GM18511 (cell line): ENCODE data around the gene PGM2.
A peak's percentile ranks its signal among the peaks of the same experiment; 100 is the strongest.
"Not testable (repeated sequence)": the region's sequence is repeated elsewhere in the genome, so short reads cannot be mapped to it uniquely, and the experiment has no call there.

ENCODE experiments used
- ATAC-seq: cut with Tn5 transposase; IDR thresholded peaks from one replicate; pipeline ENCODE4 v1.9.1; 2021; ENCODE audit warnings: mild to moderate bottlenecking, moderate library complexity; ENCODE audit not compliant: unreplicated experiment

PGM2 gene

DNA sequence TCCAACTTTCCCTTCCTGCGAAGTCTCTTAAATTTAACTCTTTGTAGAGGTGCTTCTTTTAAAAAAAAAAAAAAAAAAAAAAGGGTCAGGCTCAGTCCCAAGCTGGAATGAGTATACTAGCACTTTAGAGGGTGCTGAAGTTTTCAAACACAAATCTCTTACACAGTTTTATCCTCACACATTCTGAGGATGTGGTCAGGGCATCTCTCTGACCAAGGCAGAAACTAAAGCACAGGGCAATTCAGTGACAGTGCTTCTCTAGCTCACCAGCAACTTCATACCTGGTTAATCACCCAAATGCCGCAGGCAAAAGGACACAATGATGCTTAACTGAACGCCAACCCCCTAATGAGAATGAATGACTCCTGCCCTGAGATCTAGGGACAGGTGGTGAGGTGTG, 9.8 kb upstream of the PGM2 start:
- ATAC-seq: no peak

DNA sequence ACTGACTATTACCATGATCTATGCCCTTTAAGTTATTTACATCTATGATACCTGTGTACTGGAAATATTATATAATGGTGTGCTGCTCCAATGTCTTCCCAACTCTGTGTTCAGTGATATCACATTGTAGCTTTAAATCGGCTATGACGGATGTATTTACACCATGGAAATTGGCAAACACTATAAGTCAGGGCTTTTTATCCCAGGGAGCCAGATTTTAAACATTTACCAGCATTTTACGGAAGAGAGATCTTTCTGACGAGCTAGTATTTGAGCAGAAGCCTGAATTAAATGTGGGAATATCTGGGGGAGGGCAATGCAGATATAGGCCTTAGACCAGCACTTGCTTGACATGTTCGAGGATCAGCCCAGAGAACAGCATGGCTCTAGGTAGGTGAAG, 7.7 kb upstream of the PGM2 start:
- no peak for ATAC-seq

DNA sequence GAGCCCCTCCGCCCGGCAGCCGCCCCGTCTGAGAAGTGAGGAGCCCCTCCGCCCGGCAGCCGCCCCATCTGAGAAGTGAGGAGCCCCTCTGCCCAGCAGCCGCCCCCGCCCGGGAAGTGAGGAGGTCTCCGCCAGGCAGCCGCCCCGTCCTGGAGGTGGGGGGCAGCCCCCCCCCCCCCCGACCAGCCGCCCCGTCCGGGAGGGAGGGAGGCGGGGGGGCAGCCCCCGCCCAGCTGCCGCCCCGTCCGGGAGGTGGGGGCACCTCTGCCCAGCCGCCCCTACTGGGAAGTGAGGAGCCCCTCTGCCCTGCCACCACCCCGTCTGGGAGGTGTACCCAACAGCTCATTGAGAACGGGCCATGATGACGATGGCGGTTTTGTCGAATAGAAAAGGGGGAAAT, 6.0 kb upstream of the PGM2 start:
- not testable (repeated sequence) for ATAC-seq

DNA sequence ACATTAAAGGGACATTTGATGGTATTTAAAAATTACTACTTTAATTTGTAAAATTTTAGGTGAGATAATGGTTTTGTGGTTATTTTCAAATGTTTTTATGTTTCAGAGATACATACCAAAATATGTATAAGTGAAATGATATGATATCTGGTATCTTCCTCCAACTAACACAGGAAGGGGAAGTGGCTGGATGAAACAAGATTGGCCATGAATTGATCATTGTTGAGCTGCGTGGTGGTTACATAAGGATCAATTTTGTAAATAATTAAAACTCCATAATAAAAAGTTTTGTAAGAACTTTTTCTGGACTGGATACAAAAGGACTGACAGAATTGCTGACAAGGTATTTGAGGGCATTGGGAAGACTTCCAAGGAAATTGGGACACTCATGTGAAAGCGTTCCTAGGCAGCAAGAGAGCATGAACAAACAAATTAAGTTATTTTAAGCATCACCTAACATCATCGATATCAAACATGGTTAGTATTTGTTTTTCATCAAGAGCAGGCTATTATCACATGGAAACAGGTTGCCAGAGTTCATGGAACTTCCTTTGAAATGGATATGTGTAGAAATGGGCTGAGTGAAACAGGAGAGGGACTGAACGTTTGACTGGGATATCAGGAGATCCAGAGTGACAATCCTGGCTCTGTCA, 4.4 kb upstream of the PGM2 start:
- no peak for ATAC-seq

DNA sequence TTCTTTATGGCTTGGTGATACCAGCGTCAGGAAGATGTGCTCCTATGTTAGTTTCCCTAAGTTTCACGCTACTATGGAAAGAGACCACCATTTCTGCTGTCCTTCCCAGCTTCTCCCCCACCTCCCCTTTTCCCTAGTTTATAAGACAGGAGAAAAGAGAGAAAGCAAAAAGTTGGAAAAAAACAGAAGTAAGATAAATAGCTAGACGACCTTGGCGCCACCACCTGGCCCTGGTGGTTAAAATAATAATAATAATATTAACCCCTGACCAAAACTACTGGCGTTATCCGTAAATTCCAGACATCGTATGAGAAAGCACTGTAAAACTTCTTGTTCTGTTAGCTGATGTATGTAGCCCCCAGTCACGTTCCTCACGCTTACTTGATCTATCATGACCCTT, 985 bp upstream of the PGM2 start:
- not testable (repeated sequence) for ATAC-seq

DNA sequence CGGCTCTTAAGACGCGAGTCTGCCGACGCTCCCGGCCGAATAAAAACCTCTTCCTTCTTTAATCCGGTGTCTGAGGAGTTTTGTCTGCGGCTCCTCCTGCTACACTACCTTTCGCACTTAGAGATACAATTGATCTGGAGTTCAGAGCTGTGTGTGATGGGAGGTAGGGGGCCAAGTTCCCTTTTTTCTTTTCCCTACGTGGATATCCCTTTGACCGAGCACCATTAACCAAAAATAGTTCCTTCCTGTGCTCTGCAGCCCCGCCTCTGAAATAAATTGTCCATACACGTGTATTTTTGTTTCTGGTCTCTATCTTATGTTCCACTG, 555 bp upstream of the PGM2 start:
- ATAC-seq: peak; percentile 19

DNA sequence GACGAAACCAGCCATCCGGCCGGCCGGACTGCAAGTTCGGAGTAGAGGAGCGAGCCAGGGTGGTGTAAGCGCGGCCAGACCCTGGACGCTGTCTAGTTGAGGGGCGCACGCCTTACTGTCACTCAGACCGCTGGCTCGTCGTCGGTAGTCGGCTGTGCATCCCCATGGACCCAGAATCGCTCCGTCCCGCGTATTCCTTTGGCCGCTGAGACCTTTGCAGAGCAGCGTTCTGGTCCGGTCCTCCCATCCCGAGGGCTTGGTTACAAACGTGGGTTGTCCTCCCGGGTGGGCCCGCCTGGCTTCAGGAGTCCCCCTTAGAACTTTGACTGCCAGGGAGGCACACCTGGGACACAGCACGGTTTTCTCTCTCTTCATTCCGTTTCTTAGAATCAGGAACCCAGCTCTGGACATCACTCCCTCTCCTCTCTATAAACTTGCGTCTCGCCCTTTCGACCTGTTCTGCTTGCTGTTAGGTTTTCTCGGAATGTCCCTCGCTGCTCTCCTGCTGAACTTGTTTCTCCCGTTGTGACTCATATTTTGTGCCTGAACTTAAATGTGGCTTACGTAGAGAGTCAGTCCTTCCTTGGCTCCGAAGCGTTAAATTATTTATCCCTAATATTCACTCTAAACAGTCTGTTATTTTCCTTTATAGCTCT, 672 bp downstream of the PGM2 start:
- ATAC-seq: peak; percentile 59

DNA sequence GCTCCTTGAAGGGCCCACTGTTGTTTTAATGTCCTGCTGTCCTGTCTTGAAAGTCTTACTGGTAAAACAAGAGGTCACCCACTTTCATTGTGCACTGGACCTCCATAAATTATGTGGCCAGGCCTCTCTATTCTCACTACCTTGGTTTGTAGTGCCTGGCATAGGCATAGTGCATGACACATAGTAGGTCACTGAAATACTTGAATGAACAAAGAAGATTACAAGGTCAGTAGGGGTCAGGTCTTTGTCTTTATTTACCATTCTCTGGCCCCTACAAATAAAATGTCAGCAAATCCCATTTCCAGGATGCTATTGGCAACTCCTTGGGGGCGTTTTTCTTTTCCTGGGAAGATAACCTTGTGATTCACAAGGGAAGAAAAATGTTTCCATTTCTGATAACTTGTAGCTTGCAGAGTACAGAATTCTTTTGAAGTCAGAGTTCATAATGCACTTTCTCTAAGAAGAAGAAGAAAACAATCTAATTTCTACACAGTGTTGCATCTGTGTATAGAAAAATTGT, 1.4 kb downstream of the PGM2 start:
- no peak for ATAC-seq

DNA sequence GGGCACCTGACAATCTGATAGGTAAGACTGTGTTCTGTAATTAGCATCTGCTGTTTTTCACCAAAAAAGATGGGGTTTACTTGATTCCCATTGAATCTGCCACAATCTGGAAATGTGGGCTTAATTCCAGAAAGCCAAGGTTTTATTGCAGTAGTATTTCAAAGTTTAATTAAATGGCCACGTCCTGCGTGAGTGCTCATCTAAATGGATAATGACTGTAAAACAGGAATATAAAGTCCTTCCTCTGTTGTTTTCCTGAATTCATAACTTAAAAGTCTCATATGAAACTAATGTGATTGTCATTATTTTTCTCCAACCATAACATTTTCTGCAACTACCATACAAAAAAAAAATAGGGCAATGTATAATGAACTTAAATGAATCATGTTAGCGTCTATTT, 2.4 kb downstream of the PGM2 start:
- no peak for ATAC-seq

DNA sequence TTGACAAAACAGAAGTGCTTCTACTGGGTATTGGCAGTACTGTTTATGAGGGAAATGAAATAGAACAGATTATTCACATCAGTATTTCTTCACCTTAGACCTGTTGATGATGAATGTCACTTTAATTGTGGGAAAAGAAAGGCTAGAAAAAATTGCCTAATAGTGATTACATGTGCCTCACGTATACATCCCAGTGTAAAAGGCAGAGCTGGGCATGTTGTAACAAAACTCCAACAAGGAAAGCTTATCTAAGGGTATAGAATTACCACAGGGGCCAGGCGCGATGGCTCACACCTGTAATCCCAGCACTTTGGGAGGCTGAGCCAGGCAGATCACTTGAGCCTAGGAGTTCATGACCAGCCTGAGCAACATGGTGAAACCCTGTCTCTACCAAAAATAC, 4.2 kb downstream of the PGM2 start:
- ATAC-seq: no peak

DNA sequence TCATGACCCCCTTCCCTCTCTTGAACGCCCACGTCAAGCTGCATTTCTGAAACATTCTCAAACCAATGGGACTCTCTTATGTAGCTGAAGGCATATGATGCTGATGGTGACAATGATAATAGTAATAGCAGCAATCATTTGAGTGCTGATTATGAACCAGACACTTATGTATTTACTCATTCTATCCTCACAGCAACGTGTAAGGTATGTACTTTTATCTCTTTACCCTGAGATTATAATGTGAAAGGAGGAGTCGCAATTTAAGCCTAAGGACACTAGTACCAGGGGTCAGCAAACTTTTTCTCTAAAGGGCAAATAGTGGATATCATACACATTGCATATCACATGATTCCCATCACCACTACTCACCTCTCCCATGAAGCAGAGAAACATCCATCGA, 8.5 kb downstream of the PGM2 start:
- ATAC-seq: no peak

DNA sequence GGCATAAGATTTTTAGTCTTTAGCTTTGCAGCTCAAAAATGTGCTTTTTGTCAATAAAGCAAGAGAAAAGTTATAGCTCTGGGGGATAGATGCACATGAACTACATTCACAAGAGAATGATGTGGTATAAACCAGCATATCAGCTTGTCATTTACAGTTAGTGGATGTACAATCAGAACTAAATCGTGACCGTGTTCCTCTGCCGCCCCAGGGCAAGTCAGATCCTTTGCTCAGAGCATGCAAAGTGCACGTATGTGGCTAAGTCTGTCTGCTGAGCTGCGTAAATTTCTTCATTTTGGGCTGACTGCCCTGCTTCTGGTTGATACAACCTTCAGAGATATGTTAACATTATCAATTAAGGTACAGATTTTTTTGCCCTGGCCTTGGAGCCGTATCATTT, 9.3 kb downstream of the PGM2 start:
- no peak for ATAC-seq

DNA sequence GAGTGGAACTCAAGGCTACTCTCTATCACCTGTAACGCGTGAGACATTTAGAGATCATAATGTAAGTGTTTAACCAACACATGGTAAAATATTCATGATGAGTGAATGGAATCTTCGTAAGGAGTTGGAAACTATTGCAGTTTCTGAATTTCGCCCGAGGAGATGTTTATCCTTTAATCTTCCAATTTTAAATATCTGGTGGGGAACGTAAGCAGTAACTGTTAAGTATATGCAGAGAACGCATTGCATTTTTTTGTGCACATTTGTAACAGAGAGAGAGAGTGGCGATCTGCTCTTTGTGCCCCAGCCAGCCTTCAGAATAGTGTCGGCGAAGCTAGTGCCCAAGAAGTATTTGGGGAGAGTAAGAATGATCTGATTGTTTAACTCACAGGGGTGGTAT, 9.8 kb downstream of the PGM2 start:
- ATAC-seq: no peak

DNA sequence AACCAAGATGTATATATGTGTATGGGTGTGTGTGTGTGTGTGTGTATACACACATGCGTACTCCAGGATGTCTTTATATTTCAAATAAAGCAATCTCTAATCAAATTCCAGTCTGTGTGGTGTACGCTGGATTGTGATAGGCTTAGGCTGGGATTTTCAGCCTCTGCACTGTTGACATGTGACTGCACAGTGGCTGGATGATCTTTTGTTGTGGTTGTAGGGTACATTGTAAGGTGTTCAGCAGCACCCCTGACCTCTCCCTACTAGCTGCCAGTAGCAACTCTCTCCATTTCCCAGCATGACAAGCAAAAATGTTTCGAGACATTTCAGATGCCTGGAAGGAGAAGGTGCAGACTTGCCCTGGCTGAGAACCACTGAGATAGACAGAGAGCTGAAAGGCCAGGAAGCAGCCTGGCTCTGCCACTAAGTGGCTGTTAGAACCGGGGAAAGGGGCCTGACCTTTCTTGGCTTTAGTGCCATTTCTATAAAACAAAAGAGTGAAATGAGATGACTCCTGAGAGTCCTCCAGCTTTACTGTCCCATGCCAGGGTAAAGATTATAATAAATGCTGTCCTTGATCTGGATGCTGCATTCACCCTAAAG, 10.5 kb downstream of the PGM2 start:
- no peak for ATAC-seq

DNA sequence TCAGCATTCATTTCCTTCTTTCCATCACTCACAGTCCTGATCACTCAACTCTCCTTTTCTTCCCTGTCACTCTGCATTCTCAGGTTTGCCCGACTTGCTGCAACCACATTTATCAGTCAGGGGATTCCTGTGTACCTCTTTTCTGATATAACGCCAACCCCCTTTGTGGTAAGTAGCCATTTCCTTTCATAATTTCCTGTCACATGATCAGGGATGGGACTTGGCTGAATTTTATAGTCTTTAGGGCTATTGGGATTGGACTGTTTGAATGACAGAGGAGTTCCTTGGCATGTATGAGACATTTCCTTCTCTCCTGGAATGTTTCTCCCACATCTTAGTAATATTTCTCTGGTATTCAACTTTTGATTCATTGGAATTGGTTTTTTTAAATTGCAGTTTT, 11.0 kb downstream of the PGM2 start:
- no peak for ATAC-seq

DNA sequence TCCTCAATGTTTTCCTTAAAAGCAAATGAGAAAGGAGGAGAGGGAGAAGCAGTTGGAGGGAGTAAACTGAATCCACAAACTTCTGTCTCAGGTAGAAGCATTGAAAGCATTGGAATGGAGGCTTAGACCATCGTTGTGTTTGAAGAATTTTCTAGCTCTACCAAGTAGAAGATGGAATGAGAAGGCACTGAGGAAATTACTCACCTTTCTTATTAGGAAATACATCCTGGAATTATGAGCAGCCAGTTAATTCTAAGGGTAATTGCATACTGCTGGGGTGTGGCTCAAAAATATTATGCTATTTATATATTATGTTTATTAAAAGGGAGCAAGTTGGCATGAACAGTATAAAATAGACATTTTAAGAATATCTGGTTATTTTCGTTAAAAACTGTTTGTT, 12.9 kb downstream of the PGM2 start:
- ATAC-seq: no peak

DNA sequence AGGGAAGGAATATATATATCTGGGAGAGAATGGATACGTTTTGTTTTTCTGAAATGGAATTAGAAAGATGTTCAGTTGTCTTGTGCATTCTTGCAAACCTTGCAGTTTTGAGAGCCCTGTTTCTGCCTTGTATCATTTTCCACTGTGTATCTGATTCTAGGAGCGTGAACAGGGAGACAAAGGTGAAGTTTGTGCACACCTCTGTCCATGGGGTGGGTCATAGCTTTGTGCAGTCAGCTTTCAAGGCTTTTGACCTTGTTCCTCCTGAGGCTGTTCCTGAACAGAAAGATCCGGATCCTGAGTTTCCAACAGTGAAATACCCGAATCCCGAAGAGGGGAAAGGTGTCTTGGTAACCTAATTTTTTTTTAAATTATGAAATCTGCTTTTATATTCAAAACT, 17.7 kb downstream of the PGM2 start:
- ATAC-seq: no peak

DNA sequence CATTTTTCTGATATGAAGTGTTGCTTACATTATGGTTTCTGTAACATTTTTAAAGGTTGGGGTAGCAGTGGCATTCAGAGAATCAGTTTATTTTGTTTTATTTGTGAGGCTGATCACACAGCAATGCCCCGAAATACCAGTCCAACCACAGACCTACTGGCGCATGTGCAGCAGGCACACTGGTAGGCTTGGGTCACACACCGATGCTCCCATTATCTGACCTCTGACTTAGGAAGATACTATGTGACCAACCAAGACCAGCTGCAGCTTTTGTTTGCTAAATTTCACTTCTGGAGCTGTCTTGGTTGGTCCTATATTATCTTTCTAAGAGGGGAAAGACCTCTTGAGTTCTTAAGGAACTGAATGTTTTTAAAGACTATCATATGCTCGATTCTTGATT, 18.7 kb downstream of the PGM2 start:
- ATAC-seq: no peak

DNA sequence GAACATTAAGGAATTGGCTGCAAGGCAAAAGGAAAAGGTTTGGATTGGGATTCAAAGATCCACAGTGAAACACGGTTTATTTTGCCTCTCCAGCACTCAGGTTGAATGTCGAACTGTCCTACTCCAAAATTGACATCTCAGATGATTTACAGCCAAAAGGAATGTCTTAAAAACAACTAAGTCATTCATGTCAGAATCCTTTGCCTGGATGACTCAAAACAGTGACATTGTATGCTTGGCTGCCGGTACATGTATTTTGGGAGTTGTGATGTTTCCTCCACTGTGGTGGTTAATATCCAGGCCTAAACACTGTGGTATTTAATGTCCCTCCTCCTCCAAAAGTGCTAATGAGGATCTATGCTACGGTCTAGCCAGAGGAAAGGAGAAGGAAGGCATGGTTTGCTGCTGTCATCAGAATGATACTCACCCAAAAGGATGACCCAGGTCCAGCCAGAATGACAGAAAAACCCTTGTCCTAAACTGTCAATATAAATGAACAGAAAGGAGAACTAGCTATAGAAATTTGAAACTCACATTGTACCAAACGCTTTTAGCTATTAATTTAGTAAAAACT, 20.9 kb downstream of the PGM2 start:
- no peak for ATAC-seq

DNA sequence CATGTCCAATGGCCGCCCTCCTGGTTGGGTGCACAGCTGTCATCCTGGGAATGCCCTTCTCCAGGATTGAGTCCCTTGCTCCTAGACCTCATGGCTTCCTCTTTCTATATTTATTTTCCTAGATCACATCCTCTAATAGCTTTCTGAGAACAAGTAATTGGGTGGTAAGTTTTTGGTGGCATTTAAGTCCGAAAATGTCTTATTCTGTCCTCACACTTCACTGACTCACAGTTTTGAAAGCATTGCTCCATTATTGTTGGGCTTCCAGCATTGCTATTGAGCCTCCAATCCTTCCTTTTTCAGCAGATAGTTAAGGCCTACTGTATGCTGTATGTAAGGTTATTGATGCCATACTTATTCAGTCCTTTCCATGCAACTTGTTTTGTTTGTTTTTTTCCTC, 25.9 kb downstream of the PGM2 start:
- ATAC-seq: no peak

DNA sequence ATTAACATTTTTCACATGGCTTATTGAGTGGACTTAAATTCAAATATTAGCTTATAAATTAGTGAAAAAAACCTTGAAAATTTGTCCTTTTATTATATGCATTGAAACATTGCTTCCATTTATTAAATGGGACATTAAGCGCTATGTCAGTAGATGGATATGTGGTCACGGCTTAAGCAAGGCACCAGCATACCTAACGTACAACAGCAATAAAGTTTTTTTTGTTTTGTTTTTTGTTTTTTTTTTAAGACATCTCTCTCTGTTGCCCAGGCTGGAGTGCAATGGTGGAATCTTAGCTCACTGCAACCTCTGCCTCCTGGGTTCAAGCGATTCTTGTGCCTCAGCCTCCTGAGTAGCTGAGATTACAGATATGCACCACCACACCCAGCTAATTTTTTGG, 31.6 kb downstream of the PGM2 start:
- no peak for ATAC-seq

DNA sequence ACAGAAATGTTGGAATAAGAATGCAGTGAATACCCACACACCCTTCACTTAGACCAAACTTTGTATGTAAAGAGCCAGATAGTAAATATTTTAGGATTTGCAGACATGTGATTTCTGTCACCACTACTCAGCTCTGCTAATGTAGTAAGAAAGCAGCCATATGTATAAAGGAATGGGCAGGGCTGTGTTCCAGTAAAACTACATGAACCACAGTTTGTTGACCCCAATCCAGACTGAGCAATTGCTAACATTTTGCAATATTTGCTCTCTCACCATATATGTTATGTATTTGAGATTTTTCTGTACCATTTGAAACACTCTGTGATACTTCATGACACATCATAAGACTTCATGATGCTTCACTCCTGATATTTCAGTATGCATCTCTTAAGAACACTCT, 32.4 kb downstream of the PGM2 start:
- ATAC-seq: no peak
